HG03025 (cell line): ENCODE results near the gene EPHA10.
"Not testable (repeated sequence)": the region's sequence is repeated elsewhere in the genome, so short reads cannot be mapped to it uniquely, and the experiment has no call there.

Experiments used
- ATAC-seq: cut with Tn5 transposase; IDR thresholded peaks from one replicate; pipeline ENCODE4 v1.9.1; 2021; ENCODE audit warnings: mild to moderate bottlenecking, moderate library complexity; ENCODE audit not compliant: unreplicated experiment, low FRiP score

EPHA10 gene

DNA sequence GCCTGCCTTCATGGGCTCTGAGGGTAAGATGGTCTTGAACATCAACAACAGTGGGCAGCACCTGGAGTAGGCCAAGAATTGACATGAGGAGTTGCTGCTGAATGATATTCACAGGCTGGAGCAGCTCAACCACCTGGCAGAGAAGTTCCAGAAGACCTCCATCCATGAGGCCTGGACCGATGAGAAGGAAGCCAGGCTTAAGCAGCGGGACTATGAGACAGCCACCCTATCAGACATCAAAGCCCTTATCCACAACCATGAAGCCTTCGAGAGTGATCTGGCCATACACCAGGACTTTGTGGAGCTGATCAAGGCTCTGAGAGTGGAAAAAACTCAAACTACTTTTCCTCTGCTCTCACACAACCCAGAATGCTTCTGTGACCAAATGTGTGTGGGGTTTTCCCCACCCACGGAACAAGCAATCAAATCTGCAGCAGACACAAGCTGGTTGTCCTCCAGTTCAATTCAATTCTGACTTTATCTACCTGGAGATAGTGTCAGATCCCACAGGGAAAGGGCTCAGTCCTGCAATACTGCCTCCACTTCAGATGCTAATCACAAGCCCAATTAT, 12.1 kb upstream of the EPHA10 start:
- no peak for ATAC-seq

DNA sequence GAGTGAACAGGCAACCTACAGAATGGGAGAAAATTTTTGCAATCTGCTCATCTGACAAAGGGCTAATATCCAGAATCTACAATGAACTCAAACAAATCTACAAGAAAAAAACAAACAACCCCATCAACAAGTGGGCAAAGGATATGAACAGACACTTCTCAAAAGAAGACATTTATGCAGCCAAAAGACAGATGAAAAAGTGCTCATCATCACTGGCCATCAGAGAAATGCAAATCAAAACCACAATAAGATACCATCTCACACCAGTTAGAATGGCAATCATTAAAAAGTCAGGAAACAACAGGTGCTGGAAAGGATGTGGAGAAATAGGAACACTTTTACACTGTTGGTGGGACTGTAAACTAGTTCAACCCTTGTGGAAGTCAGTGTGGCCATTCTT, 6.5 kb upstream of the EPHA10 start:
- not testable (repeated sequence) for ATAC-seq

- ATAC-seq: no peak
These were observed 2.6 kb upstream of the EPHA10 start for GRCh38 chr1:37767488-37767887.

- ATAC-seq: no peak
These were observed 1.2 kb upstream of the EPHA10 start for GRCh38 chr1:37765916-37766664.

GRCh38 chr1:37764414-37764825, 500 bp downstream of the EPHA10 start:
- ATAC-seq: no peak

GRCh38 chr1:37763791-37764413, 1.0 kb downstream of the EPHA10 start:
- ATAC-seq: no peak

DNA sequence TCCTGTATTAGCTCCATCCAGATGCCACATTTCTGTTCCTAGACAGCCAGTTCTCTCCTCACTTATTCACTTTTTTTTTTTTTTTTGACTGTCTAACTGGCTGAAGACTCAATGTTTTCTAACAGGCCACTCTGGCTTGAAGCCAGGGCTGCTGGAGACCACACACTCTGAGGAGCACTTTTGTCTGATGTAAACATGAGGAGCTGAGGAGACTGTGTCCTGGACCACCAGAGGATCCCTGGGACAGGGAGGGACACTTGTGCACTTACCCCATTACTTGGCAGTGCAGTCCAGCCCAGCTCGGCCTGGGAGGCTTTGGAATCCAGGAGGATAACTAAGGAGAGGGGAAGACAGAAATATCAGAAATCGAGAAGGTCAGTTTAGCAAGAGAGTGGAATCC, 2.4 kb downstream of the EPHA10 start:
- ATAC-seq: no peak

- ATAC-seq: no peak
These were observed 3.4 kb downstream of the EPHA10 start for GRCh38 chr1:37761416-37762095.

- ATAC-seq: no peak
These were observed 5.5 kb downstream of the EPHA10 start for GRCh38 chr1:37759451-37759850.

DNA sequence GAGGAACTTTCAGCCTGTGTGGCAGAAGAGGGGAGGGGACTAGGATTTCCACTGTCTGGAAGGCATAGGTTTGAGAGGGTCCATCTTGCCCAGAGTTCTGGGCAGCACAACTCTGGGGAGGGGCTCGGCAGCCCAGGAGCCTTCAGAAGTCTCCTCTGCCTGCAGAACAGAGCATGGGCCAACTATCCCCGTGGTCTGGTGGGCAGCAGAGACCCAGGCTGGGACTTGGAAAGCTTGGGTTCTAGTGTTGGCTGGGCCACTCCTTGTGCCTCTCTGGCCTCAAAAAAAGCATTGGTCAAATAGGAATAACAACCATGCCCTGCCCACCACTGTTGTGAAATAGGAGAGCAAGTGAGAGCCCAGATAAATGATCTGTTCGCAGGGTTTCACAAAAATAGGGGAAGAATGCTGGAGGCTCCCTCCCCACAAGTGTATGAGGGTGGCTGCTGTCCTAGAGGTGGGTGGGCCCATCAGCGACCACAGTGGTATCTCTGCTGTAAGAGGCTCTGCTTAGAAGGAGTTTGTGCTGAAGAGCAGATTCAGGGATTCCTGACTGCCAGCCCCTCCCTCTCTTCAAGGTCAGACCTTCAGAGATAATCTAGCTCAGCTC, 8.9 kb downstream of the EPHA10 start:
- no peak for ATAC-seq

- ATAC-seq: no peak
These were observed 9.6 kb downstream of the EPHA10 start for GRCh38 chr1:37755290-37755689.

DNA sequence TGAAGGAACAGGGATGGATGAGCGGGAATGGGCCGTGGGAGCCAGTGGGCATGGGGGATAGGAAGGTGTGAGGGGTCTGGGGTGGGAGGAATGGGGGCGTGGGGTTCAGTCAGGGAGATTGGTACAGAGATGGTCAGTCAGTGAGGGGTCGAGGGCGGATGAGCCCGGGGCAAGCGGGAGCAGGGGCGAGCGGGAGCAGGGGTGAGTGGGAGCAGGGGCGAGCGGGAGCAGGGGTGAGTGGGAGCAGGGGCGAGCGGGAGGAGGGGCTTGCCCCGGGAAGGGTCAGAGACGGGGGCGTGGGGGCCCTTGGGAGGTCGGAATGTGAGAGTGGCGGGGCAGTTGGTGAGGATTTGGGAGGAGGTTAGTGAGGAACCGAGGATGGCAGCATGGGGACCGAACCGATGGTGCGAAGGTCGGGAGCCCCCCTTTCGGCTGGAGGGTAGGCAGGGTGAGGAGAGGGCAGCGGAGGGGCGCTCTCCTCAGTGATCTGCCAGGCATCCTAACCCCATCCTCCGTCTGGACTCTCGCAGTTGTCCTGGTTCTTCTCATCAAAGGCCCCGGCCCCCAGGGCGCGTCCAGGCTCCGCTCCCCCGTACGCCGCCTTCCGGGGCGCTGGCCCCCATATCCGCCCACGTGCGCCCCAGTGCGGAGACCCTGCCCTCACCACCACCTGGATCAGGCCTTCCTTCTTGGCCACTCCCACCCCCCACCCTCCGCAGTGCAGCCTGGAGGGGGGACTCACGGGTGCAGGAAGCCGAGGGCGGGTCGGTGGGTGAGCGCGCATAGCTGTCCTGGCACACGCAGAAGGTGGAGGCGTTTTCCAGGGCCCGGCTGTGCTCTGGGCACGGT, 11.2 kb downstream of the EPHA10 start:
- ATAC-seq: no peak

DNA sequence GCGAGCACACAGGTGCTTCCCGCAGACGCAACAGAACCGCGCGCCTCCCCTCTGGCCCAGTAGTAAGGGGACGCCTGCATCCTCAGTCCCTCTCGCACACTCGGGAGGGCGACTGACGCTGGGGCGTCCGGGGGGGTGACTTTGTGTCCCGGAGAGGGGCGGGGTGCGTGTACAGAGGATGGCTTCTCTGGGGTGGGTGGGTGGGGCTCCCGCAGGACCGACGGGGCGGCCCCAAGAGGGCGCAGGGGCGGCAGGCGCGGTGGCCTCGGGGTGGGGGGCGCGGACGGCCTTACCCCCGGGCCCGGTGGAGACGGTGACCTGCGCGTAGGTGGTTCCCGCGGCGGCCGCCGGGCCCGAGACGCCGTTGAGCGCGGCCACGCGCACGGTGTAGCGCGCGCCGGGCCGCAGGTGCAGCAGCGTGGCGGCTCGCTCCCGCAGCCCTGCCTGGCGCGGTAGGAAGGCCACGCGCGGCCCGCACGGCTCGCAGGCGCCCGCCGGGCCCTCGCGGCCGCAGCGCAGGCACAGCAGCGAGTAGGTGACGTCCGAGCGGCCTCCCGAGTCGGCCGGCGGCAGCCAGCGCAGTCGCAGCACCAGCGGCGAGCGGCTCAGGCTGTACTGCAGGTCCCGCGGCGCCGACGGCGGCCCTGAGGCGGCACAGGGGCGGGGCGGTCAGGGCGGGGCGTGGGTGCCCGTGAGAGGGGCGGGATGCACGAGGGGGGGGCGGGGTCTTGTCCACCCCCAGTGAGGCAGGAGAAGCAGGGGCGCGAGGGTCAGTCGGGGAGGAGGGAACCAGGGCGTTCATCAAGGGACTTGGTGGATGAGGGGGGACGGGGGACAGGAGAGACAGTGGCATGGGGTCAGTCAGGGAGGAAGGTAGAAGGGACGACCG, 12.1 kb downstream of the EPHA10 start:
- ATAC-seq: no peak

GRCh38 chr1:37752213-37752582, 12.7 kb downstream of the EPHA10 start:
- ATAC-seq: no peak

- no peak for ATAC-seq
These were observed 16.4 kb downstream of the EPHA10 start for GRCh38 chr1:37748565-37748964.

DNA sequence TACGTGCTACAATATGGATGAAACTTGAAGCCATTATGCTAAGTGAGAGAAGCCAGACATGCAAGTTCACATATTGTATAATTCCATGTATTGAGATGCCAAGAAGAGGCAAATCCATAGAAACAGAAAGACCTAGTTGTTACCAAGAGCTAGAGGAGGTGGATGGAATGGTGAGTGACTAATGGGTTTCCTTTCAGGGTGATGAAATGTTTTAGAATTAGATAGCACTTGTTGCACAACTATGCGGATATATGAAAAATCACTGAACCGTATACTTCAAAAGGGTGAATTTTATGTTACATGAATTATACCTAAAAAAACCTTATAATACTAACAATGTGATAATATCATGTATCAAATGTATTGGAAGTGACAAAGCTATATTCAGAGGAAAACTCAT, 18.1 kb downstream of the EPHA10 start:
- ATAC-seq: no peak

DNA sequence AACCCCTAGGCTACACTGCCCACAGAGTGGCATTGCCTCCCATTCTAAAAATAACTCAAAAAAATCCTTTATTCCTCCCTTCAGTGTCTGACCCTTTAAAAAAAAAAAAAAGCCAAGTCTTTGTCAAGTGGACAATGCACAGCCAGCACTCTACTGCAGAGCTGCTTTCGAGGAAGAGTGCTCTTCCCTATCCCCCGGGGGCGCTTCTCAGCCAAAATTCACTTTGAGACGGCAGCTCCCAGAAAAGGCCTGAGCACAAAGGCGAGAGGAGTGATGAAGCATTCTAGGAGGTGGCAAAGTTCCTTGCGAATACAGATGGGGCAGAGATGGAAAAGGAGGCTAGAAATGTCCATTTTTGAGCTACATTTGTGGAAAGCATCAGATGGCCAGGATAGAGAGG, 23.3 kb downstream of the EPHA10 start:
- no peak for ATAC-seq

GRCh38 chr1:37741130-37741529, 23.8 kb downstream of the EPHA10 start:
- no peak for ATAC-seq

DNA sequence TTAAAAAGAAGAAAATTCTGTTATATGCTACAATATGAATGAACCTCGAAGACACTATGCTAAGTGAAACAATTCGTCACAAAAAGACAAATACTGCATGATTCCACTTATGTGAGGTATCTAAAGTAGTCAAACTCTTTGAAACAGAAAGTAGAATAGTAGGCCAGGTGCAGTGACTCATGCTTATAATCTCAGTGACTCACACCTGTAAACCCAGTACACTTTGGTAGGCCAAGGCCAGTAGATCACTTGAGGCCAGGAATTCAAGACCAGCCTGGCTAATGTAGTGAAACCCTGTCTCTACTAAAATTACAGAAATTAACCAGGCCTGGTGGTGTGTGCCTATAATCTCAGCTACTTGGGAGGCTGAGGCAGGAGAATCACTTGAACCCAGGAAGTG, 25.7 kb downstream of the EPHA10 start:
- no peak for ATAC-seq
